T-helper 17 cell (primary cell): ENCODE results near the gene PRR5. TPM values are rescaled to one million over a fixed set of nuclear protein-coding genes. Genes with fewer than 3 reads are reported as not detected.

Experiments
- ATAC-seq: fragments of 150-1000 bp; cut with Tn5 transposase; 2 replicates; pipeline ENCODE4 v1.10.0; 2021; ENCODE audit warnings: mild to moderate bottlenecking, moderate library complexity
- DNase-seq, 3 donors: peaks; one replicate each; pipeline versions ENCODE4 v3.0.0 to v3.0.0-alpha.2; 2020 to 2021
- H3K9me3 ChIP-seq: one replicate; pipeline ENCODE4 v1.7.0; 2013; ENCODE audit warnings: low read length, mild to moderate bottlenecking; ENCODE audit not compliant: control insufficient read depth, poor library complexity, severe bottlenecking
- H3K27ac Mint-ChIP-seq: one replicate; pipeline ENCODE4 v1.8.0; 2022; ENCODE audit warnings: mild to moderate bottlenecking, moderate library complexity, mixed read lengths
- H3K27me3 Mint-ChIP-seq: one replicate; pipeline ENCODE4 v1.8.0; 2022; ENCODE audit warnings: mixed read lengths
- H3K36me3 Mint-ChIP-seq: one replicate; pipeline ENCODE4 v1.8.0; 2022; ENCODE audit warnings: low read depth, mixed read lengths
- H3K4me1 Mint-ChIP-seq: one replicate; pipeline ENCODE4 v1.8.0; 2022; ENCODE audit warnings: mild to moderate bottlenecking, mixed read lengths
- H3K4me3 Mint-ChIP-seq: one replicate; pipeline ENCODE4 v1.8.0; 2022; ENCODE audit warnings: mild to moderate bottlenecking, moderate library complexity, mixed read lengths
- total RNA-seq, 4 donors: library from RNA in 2 of 4; stranded (reverse) in 2 of 4; gene quantifications; one replicate each; pipeline ENCODE4 v1.2.3 and lab custom pipeline; 2022 to 2026

Gene PRR5
- total RNA-seq, 2 donors from 2014 or later, result 51.8 to 52.2 TPM

DNA sequence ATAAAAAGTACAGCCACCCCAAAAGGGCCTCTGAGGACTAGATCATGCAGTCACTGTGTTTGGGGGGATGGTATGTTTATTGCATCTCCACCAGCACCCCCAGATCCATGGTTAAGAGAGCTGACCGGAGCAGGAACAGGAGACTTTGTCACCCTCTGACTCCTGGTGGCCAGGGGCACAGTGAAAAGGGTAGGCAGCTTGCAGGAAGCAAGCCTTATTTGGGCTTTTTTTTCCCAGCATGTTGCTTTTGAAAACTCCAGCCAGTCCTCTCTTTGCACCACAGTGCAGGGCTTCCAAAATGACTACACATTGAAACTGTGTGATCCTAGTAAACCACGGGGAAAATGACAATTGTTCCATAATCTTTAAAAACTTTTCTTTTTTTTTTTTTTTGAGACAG is 20.6 kb downstream of the PRR5 start:
- Mint-ChIP-seq H3K4me3 (no peak overlapping the region), H3K27me3 (no peaks in the 10 kb centered on the region), H3K27ac (no peak overlapping the region), H3K36me3 (no peaks in the 10 kb centered on the region), H3K4me1 (peaks cover 14% of the 10 kb centered on the region)
- no peaks in the 10 kb centered on the region for H3K9me3 ChIP-seq
- no peak for ATAC-seq
- no peak for DNase-seq

DNA sequence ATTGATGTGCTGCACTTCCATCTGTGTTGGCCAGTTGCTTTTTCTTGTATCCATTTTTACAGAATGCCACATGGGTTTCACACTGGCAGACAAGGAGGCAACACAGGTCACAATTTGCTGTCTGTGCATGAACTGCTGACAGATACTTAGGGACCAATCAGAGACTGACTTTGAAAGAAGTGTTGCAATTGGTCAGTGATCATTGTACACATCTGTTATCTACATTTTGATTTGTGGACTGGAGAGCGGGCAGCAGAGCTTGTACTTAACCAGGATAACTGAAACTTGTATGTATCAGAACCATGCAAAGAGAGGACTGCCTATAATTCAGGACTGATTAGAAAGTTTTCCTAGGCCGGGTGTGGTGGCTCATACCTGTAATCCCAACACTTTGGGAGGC is 21.8 kb downstream of the PRR5 start:
- H3K27ac Mint-ChIP-seq, result peak overlapping the region; percentile 75
- H3K36me3 Mint-ChIP-seq, result no peaks in the 10 kb centered on the region
- H3K9me3 ChIP-seq, result no peaks in the 10 kb centered on the region
- H3K27me3 Mint-ChIP-seq, result no peaks in the 10 kb centered on the region
- peaks cover 5% of the 10 kb centered on the region for H3K4me1 Mint-ChIP-seq
- ATAC-seq (no peak), DNase-seq (no peak)
- H3K4me3 Mint-ChIP-seq, result no peak overlapping the region

GRCh38 chr22:44724416-44724815 is 22.4 kb downstream of the PRR5 start:
- Mint-ChIP-seq H3K27me3 (no peaks in the 10 kb centered on the region), H3K4me3 (no peak overlapping the region), H3K36me3 (no peaks in the 10 kb centered on the region), H3K27ac (peak overlapping the region; percentile 75), H3K4me1 (peaks cover 3% of the 10 kb centered on the region)
- no peak for DNase-seq
- no peaks in the 10 kb centered on the region for H3K9me3 ChIP-seq
- ATAC-seq, result no peak

DNA sequence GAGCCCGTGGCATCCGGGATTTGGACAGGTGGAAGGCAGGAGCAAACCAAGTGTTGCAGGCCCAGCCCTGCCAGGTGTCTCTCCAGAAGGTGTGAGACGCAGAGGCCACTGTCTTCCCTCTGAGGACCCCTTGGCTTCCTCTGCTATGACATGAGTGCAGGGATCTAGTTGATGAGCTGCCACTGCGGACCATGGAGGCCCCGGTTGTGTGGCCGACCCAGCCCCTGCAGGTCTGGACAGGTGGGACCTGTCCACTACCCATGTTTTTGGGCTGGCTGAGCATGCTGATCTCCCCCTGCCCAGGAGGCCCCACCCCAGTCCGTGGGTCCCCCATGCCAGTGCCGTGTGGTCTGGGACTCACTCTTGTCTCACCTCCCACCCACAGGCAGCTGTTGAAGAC is 22.9 kb downstream of the PRR5 start:
- no peak overlapping the region for H3K4me3 Mint-ChIP-seq
- H3K36me3 Mint-ChIP-seq, result no peaks in the 10 kb centered on the region
- peaks cover 2% of the 10 kb centered on the region for H3K4me1 Mint-ChIP-seq
- H3K27me3 Mint-ChIP-seq, result no peaks in the 10 kb centered on the region
- H3K27ac Mint-ChIP-seq, result peak overlapping the region; percentile 75
- no peaks in the 10 kb centered on the region for H3K9me3 ChIP-seq
- DNase-seq (no peak), ATAC-seq (no peak)

DNA sequence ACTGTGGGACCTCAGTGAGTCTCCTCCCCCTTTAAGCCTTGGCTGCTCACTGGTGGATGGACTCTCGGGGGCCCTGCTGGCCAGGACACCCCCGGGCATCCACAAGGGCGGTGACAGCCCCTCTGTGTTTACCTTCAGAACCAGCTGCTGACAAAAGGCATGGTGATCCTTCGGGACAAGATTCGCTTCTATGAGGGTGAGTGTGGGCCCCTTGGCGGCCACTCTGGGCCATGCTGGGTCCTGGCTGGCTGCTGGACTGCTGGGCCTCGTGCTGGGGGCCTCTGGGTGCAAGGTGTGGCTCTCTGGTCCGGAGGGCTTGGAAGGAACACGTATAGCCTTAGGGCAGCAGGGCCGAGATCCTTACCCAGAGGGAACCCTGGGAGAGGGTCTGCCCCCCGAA is 24.4 kb downstream of the PRR5 start:
- no peak overlapping the region for H3K27ac Mint-ChIP-seq
- no peak for ATAC-seq
- no peak overlapping the region for H3K4me3 Mint-ChIP-seq
- no peaks in the 10 kb centered on the region for H3K36me3 Mint-ChIP-seq
- no peaks in the 10 kb centered on the region for H3K9me3 ChIP-seq
- no peaks in the 10 kb centered on the region for H3K4me1 Mint-ChIP-seq
- H3K27me3 Mint-ChIP-seq, result no peaks in the 10 kb centered on the region
- no peak for DNase-seq

- H3K9me3 ChIP-seq, result no peaks in the 10 kb centered on the region
- no peak overlapping the region for H3K4me3 Mint-ChIP-seq
These were observed 25.1 kb downstream of the PRR5 start for GRCh38 chr22:44727148-44727547.

DNA sequence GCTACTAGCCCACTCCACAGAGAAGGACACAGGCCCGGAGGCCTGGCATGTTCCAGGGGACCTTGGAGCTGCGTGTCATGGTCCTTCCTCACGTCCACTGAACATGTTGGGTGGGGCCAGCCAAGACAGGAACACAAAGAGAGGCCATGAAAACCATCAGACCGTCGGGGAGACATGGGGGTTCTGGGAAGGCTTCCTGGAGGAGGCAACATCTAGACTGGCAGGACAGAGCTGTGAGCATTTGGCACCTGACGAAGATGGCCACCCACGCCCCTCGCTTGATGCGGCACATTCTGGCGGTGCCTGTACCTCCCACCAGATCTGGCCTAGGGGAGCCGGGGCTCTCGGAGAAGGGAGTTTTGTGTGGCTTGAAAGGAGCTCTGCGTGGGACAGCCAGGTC is 25.7 kb downstream of the PRR5 start:
- Mint-ChIP-seq H3K4me3 (no peak overlapping the region), H3K4me1 (no peaks in the 10 kb centered on the region), H3K27ac (peak overlapping the region; percentile 29), H3K27me3 (no peaks in the 10 kb centered on the region), H3K36me3 (no peaks in the 10 kb centered on the region)
- DNase-seq, result no peak
- ATAC-seq, result no peak
- no peaks in the 10 kb centered on the region for H3K9me3 ChIP-seq

More at GRCh38 chr22:44727148-44727547, 25.1 kb downstream of the PRR5 start:
- DNase-seq (no peak), ATAC-seq (no peak)
- no peaks in the 10 kb centered on the region for H3K36me3 Mint-ChIP-seq
- H3K27ac Mint-ChIP-seq, result no peak overlapping the region
- no peaks in the 10 kb centered on the region for H3K4me1 Mint-ChIP-seq
- H3K27me3 Mint-ChIP-seq, result no peaks in the 10 kb centered on the region

DNA sequence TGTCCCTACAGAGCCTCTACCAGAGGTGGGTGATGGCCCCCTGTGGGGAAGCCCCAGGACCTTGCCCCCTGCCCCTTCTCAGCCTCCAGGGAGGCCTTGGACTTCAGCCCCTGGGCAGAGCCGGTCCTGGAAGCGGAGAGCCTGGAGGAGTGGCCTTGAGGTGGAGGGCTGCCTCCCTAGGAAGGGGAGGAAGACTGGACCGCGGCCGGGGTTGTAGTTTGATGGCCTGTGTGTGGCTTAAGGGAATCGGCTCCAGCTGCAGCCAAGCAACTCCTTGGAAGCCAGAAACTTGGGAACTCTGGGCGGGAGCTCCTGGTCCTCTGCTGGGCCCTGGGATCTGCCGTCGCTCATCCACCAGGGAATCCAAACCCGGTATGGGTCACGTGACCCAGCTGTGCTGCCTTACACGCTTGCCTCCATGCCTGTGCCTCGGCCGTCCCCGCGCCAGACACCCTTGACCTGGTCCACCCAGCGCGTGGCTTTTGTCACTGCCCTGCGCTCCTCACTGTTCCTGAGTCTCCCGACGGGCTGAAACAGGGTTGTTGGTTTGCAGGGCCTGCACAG is 26.8 kb downstream of the PRR5 start:
- H3K4me1 Mint-ChIP-seq, result no peaks in the 10 kb centered on the region

DNA sequence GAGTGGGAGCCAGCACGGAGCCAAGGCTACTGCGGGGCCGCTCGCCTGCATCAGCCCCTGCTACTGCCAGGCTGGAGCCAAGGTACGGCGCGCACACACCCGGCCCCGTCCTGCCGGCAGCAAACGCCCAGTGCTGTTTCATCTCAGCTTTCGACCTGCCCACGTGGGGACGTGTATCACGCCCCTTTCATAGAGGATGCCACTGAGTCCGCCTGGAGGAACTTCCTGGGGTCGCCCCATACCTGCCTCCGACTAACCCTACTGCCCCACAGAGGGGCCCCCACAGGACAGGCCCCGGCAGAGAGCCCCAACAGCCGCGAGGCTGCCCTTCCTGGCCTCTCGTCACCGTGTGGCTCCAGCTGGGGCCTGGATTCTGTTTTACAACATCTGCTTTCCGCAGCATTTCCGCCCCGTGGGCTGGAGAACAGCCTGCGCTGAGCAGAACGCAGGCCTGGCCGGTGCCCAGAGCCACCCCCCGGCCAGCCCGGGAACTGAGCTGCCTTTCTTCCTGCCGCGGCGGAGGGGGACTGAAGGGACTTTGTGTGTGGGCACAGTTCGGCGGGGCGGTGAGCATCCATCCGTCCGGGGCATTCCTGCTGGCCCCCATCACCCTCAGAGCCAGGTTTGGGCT is 27.5 kb downstream of the PRR5 start:
- no peak for DNase-seq
- H3K27ac Mint-ChIP-seq, result peak overlapping the region; percentile 34
- no peaks in the 10 kb centered on the region for H3K36me3 Mint-ChIP-seq
- H3K4me3 Mint-ChIP-seq, result peak overlapping the region; percentile 60
- no peaks in the 10 kb centered on the region for H3K4me1 Mint-ChIP-seq
- ATAC-seq, result peak; percentile 55
- no peaks in the 10 kb centered on the region for H3K9me3 ChIP-seq
- H3K27me3 Mint-ChIP-seq, result no peaks in the 10 kb centered on the region

More for the DNA sequence above, 26.8 kb downstream of the PRR5 start:
- DNase-seq (no peak), ATAC-seq (no peak)
- H3K9me3 ChIP-seq, result no peaks in the 10 kb centered on the region
- Mint-ChIP-seq H3K4me3 (peak overlapping the region; percentile 60), H3K27me3 (no peaks in the 10 kb centered on the region), H3K36me3 (no peaks in the 10 kb centered on the region), H3K27ac (peak overlapping the region; percentile 34)

DNA sequence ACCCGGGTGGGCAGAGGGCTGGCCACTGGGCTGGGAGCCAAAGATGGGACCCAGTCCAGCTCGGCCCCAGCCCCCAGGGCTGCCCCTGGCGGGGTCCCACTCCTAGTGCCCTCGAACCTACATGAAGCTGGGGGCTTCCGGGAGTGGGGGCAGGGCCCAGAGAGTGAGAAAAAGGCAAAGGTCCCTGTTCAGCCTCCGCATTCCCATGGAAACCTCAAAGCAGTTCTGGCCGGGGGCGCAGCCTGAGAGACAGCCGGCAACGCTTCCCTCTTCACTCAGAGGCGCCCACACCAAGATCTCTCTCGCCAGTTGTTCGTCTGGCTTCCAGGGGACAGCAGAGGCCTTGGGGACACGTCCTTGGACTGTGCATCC is 28.0 kb downstream of the PRR5 start:
- H3K4me3 Mint-ChIP-seq, result no peak overlapping the region
- no peaks in the 10 kb centered on the region for H3K4me1 Mint-ChIP-seq
- no peaks in the 10 kb centered on the region for H3K27me3 Mint-ChIP-seq
- H3K36me3 Mint-ChIP-seq, result no peaks in the 10 kb centered on the region
- no peak overlapping the region for H3K27ac Mint-ChIP-seq
- DNase-seq (no peak), ATAC-seq (no peak)
- H3K9me3 ChIP-seq, result no peaks in the 10 kb centered on the region

DNA sequence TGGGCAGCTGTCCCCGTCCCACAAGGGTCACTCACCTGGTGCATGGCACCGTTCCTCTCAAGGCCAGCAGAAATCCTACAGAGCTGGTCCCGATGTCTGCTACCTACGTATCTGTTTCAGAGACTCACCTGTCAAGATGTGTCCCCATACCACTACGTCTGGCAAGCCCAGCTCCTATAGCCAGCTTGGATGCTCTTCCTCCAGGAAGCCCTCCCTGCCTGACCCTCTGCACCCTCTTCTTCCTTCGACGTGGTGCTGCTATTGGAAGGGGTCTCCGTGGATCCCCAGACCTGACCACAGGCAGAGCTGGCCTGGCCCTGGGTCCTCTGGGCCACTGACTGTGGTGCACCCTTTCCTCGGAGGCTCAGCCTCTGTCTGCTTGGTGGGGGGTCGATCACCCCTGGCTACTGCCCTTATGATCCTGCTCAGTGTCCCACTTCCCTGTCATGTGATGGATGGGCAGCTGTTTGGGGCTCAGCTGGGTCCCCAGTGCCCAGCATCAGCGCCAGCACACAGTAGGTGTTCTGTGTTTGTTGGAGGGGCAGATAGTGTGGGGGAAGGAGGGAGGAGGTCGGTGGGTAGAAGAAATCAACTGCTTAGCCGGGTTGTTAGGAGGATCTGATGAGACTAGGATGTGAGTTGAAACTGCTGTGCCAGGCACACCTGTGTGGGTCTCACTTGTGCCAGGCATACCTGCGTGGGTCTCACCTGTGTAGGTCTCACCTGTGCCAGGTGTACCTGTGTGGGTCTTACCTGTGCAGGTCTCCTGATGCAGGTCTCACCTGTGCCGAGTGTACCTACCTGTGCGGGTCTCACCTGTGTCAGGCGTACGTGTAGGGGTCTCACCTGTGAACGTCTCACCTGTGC is 28.7 kb downstream of the PRR5 start:
- H3K4me3 Mint-ChIP-seq, result no peak overlapping the region
- no peak overlapping the region for H3K27ac Mint-ChIP-seq
- H3K9me3 ChIP-seq, result no peaks in the 10 kb centered on the region
- H3K27me3 Mint-ChIP-seq, result no peaks in the 10 kb centered on the region
- H3K4me1 Mint-ChIP-seq, result no peaks in the 10 kb centered on the region
- no peaks in the 10 kb centered on the region for H3K36me3 Mint-ChIP-seq
- no peak for DNase-seq
- ATAC-seq, result no peak

DNA sequence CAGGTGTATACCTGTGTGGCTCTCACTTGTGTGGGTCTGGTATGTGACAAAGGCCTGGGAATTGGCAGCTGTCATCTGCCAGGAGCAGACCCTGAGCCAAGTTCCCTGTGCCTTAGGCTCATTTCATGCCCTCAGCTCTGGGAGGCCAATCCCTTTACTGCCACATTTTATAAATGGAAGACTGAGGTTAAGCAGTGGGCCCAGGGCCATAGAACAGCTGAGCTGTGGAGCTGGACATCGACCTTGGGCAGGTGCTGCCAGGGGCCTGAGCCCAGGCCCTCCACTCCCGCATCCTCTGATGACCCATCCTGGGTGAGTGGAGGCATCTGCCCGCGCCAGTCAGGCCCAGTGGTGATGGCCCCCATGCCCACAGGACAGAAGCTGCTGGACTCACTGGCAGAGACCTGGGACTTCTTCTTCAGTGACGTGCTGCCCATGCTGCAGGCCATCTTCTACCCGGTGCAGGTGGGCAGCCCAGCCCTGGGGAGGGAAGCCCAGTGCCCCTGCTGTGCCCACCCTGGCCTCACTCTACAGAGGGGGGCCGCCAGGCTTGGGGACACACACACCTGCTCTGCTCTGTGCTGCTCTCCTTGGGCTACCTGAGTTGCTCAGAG is 29.5 kb downstream of the PRR5 start:
- no peaks in the 10 kb centered on the region for H3K4me1 Mint-ChIP-seq
- H3K9me3 ChIP-seq, result no peaks in the 10 kb centered on the region
- H3K4me3 Mint-ChIP-seq, result no peak overlapping the region
- ATAC-seq, result no peak
- no peak overlapping the region for H3K27ac Mint-ChIP-seq
- no peaks in the 10 kb centered on the region for H3K27me3 Mint-ChIP-seq
- no peak for DNase-seq
- H3K36me3 Mint-ChIP-seq, result no peaks in the 10 kb centered on the region

DNA sequence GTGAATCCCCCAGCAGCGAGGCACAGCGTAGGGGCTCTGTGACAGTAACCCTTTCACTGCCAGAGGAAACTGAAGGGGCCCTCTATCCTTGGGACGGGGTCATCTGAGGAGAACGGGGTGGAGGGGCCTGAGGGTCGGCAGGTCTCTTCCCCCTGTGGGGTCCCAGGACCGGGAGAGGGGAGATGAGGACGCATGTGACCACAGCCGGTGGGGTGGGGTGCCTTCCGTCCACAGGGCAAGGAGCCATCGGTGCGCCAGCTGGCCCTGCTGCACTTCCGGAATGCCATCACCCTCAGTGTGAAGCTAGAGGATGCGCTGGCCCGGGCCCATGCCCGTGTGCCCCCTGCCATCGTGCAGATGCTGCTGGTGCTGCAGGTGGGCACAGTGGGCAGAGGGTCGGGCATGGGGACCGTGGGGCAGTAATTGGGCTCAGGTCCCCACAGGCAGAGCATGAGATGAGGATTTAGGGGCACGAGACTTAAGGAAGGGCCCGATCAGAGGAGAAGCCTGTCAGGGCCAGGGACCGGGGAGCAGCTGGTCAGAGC is 30.1 kb downstream of the PRR5 start:
- H3K4me3 Mint-ChIP-seq, result no peak overlapping the region
- no peak for DNase-seq
- no peaks in the 10 kb centered on the region for H3K9me3 ChIP-seq
- H3K36me3 Mint-ChIP-seq, result no peaks in the 10 kb centered on the region
- no peaks in the 10 kb centered on the region for H3K27me3 Mint-ChIP-seq
- ATAC-seq, result no peak
- peak overlapping the region; percentile 47 for H3K27ac Mint-ChIP-seq
- no peaks in the 10 kb centered on the region for H3K4me1 Mint-ChIP-seq
